Left hindlimb (tissue), 1 donor: Measurements from ENCODE around the gene PBRM1.

Experiments
- DNase-seq: peaks from one replicate; pipeline ENCODE4 v3.0.0-alpha.2; 2018

PBRM1 gene

DNA sequence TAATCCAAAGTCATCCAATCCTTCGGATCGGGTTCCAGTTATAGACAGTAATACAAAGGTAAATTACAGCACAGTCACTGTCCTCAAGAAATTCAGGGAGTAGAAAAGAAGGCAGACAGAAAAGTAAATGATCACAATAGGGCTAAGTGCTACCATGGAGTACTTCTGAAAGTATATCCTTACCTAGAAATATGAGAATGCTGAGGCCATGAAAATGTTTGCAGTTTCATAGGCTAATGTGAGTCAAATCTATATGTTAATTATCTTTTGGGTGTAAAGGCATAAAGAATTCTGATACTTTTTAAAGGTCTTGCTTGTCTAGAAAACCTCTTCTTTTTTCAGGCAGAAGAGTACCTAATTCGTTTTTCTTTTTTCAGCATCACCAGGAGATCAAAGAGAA, 29.8 kb downstream of the PBRM1 start:
- no peak for DNase-seq

DNA sequence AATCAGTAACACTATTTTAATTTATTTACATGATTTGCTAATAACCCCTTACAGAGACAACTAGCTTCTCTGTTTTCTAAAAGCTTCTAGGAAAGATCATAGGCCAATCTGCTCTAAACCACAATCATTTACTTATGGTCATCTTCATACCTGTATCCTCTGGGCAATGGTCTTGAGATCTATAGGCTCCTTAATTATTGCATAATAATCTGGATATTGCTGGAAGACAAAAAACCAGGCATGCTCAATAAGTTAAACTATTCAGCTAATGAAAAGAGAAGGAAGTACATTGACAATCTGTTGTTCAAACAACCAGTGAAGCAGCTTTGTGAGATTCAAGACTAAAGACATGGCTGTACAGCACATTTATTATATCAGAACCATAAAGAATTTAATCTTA, 34.1 kb downstream of the PBRM1 start:
- no peak for DNase-seq

DNA sequence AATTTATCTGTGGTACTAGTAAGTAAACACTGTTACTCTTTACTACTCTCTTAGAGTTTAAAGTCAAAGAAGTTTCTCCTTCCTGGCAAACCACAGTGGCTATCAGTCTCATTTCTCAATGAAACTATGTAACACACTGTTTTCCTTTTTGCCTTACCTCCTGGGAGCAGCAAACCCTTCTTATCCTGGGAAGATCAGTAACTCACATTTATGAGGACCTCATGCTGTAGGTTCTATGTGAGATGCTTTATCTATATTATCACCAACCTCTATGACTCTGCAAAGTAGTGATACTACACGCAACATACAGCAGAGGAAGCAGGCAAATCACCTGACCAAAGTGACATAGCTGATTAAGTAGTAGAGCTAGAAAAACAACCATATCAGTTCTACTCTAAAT, 35.3 kb downstream of the PBRM1 start:
- DNase-seq, result no peak

DNA sequence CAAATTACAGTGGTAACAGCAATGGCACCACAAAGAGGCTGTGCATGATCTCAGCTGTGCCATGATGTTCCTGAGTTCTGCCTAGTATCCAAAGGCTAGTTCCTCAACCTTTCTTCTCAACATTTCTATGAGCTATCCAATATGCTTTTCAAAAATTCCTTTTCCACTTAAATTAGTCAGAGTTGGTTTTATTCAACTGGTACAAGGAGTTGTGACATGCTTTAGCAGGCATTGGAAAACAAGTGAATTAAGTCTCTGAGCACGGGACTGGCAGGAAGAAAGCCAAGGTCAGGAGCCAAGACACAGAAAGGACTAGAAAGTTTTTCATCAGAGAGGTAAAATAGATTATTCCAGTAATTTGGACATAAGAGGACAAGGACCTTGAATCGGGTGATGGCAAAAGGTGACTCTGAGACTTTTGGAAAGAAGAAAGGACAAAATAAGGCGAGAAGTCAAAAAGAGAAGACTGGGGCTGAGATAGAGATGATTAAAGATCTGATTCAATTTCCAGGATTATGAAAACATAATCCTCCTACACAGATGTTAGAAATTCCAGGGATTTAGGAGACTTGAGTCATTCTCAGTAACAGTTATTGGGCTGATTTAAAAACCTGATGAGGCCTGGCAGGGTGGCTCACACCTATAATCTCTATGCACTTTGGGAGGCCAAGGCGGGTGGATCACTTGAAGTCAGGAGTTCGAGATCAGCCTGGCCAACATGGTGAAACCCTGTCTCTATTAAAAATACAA, 36.1 kb downstream of the PBRM1 start:
- no peak for DNase-seq

DNA sequence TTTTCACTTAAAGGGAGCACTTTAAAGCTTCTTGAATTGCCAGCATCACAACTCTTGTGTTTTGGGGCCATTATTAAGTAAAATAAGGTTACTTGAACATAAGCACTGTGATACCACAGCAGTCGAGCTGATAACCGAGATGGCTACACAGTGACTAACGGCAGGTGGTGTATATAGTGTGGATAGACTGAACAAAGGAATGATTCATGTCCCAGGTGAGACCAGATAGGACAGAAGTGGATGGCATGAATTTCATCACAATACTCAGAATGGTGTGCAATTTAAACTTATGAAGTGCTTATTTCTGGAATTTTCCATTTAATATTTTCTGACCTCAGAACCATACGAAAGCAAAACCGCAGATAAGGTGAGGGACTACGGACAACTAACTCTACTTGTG, 40.2 kb downstream of the PBRM1 start:
- no peak for DNase-seq

DNA sequence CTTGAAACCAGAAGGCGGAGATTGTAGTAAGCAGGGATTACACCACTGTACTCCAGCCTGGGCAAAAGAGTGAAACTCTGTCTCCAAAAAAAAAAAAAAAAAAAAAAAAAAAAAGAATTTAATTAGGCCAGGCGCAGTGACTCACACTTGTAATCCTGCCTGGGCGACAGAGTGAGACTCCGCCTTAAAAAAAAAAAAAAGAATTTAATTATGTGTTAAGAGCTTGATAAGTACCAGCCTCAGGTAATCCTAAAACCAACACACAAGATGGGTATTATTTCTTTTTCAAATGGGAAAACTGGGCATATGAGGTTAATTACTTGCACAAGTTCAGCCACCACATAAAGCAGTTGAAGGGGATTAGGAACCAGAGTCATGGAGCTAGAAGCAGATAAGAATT, 49.0 kb downstream of the PBRM1 start:
- DNase-seq, result no peak

DNA sequence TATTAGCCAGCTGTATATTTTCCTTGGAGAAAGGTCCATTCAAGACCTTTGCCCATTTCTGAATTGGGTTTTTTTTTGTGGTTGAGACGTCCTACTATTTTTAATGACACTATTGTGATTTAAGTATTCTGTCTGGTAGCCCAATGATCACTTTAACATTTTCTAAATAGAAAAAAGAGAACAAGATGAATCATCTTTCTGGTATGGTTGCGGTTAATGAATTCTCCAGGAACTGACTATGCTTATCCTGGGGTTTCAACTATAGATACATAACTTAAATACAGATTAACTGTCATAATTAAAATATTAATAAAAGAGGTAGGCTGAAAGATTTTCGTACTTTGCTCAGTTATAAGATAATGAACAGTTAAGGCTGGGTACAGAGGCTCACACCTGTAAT, 51.9 kb downstream of the PBRM1 start:
- DNase-seq, result no peak

DNA sequence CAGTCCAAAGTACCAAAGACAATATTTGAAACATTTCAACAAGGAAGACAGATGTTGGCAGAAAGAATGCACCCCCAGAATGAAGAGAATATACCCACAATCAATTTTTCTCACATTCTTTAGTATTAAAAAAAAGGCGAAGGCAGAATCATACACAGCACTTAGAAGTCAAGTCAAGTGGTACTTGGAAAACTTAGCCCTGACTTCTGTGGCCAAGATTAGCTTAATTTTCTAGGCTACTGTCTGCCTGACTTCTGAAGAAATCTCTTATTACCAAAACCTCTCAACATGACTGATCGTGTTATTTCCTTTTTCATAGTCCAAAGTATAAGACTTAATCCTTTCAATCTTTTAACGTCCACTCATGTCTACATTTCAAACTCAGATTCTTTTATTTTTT, 60.7 kb downstream of the PBRM1 start:
- no peak for DNase-seq

DNA sequence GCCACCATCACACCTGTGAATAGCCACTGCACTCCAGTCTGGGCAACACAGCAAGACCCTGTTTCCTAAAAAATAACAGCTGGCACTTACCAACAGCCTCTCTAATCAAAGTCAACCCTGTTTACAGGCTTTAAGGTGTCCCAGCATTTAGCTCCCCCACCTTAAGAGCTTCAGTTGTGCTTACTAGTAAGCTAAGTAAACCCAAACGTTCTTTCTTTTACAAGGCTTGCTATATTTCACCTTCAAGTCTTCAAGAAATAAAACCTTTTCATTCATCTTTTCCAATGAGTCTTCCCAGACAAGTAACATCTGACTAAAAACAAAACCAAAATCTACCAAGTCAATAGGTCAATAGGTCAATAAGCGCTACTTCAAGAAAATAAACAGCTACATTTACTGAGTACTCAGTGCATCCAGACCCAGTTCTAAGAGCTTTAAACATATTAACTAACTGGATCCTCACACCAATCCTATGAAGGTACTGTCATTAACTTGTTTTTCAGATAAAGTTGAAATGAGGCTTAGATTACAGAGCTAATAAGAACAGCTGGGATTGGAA, 62.4 kb downstream of the PBRM1 start:
- no peak for DNase-seq

DNA sequence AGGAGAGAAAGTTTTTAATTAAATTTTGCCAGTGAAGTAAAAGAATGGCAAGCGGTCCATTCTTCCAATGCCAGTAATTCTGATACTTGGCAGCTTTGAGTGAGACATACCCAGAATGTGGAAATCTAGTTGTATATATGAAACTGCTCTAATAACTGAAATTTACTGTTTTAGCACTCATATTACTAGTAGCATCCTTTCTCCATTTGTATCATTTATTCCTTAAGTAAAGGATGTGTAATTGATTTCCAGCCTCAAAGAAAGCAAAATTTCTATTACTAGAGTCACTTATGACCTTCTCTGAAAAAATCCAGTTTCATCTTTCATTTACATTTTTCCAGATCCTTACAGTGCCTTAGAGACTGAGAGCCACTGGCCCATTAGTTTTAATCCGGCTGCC, 65.1 kb downstream of the PBRM1 start:
- no peak for DNase-seq

DNA sequence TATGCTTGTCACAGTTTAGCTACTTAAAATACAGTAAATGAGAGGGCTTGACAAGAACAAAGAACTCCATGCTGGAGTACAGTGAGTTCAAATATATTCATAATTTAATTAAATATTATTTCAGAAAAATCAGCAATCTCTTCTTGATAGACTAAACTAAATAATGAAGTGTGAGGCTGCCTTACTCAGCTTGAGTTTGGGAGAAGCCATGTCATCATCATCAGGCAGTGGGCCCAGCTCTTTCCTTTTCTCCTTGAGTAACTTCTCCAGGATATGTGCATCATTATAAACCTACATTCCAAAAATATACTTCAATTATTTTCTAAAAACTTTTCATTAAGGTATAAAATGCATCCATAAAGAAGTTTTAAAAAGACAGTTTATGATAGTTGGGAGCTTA, 70.5 kb downstream of the PBRM1 start:
- DNase-seq, result no peak

DNA sequence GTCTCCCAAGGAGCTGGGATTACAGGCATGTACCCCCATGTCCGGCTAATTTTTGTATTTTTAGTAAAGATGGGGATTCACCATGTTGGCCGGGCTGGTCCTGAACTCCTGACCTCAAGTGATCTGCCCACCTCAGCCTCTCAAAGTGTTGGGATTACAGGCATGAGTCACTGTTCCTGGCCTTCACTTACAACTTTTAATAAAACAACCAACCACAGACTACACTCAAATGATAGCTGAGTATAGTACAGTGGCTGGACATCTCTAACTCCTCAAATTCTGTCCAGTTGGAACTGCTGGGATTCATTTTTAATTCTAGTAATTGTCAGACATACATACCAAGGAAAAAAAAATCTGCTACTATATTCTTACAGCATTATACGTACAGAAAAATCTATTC, 71.0 kb downstream of the PBRM1 start:
- no peak for DNase-seq

DNA sequence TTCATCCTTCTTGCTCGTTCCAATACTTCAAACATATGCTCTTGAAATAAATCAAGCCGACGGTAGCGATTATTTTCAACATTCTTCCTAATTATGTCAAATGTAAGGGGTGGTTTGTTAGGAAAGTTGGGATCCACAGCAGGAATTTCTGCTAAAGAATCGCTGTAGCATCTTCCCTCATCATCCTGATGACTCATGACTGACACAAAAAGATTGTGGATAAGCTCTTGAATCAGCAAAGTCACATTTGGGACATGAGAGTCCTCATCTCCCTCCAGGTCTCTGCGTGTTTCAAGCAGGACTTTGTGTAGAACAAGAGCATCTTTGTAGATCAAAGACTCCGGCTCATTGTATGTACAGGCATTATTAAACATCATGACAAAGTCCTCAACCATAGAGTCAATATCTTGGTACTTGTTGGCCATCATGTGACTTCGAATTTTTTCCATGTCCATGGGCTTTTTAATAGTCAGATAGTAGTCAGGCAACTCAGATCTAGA, 76.3 kb downstream of the PBRM1 start:
- DNase-seq, result no peak

DNA sequence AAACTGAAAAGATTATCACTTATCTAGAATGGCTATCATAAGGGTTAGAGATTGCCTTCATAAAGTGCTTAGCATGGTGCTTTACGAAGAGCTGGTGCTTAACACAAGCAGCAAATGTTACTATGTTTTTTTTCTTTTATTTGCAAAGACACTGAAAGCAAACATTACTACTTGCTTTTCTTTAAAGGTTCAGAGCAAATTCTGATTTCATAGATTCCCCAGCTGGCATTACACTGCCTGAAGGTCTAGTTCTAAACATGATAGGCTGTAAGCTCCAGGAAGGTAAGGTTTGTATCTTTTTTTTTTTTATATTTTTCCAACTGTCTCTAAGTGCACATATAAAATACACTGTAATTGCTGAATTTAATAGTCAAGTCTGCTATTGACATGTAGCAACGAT, 77.4 kb downstream of the PBRM1 start:
- no peak for DNase-seq

DNA sequence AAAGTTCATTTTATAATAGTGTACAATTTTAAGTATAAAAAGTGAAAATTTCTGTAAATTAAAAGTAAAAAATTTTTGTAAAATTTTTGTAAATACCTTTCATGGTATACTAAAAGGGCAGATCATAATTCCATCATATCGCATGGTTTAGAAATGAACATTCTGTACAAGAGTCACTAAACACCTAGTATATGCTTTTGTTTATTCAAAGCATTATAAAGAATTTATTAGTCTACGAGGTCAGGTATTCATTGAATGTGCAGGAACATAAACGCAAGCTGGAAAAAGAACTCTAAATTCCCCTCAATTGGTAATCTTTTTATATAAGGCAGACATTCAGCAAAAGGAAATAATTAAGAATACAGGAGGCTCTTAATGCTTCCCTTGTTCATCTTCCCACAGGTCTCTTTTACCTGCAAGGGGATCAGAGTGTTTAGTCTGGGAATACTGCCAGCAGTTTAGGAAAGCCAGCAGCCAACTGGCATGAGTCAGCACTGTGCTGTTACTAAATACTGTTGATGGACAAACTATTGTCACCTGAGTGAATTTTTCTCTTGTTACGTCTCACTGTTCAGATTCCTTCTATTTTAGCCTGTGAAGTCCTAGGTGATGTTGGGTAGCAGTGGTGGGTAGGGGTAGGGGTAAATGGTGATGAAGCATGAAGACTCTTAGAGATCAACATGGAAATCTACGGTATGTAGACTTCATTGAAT, 79.2 kb downstream of the PBRM1 start:
- no peak for DNase-seq

DNA sequence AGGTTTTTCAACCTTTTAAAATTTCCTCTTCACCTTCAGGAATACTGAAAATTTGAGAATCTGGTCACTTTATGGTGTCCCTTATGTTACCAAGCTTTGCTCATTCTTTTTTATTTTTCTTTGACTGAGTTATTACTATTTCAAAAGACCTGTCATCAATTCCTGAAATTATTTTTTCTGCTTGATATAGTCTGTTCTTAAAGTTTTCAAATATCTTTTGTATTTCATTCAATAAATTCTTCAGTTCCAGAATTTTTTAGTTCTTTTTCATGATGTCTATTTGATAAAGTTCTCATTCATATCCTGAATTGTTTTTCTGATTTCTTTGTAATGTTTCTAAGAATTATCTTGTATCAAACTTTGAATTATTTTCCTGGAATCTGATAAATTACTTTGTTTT, 85.5 kb downstream of the PBRM1 start:
- DNase-seq, result no peak

DNA sequence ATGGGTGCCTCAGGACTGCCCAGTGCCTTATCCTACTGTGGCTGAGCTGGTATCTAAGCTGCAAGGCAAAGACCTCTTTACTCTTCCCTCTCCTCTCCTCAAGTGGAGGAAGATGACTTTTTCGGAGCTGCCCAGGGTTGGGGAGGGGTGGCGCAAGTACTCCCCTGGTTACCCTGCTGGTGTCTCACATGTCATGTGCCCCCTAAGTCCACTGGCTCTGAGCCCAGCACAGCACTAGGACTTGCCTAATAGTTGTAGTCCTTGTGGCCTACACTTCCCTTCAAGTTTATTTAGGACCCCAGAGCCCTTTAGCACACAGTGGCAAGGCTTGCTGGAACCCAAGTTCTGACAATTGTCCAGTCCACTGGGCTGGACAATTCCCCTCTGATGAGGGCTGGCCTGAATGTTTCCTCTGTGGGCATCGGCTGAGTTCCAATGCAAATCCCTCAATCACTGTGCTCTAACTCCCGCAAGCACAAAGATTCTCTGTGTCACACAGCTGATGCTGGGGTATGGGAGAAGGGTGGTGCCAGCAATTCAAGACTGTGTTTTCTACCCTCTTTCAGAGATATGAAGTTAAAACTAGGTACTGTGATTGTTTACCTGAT, 89.0 kb downstream of the PBRM1 start:
- no peak for DNase-seq

DNA sequence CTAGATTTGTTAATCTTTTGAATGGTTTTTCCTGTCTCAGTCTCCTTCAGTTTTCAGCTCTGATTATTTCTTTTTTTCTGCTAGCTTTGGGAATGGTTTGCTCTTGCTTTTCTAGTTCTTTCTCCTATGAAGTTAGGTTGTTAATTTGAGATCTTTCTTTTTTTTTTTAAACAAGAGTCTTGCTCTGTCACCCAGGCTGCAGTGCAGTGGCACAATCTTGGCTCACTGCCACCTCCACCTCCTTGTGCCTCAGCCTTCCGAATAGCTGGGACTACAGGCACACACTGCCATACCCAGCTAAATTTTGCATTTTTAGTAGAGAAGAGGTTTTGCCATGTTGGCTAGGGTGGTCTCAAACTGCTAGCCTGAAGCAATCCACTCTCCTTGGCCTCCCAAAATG, 92.6 kb downstream of the PBRM1 start:
- no peak for DNase-seq

DNA sequence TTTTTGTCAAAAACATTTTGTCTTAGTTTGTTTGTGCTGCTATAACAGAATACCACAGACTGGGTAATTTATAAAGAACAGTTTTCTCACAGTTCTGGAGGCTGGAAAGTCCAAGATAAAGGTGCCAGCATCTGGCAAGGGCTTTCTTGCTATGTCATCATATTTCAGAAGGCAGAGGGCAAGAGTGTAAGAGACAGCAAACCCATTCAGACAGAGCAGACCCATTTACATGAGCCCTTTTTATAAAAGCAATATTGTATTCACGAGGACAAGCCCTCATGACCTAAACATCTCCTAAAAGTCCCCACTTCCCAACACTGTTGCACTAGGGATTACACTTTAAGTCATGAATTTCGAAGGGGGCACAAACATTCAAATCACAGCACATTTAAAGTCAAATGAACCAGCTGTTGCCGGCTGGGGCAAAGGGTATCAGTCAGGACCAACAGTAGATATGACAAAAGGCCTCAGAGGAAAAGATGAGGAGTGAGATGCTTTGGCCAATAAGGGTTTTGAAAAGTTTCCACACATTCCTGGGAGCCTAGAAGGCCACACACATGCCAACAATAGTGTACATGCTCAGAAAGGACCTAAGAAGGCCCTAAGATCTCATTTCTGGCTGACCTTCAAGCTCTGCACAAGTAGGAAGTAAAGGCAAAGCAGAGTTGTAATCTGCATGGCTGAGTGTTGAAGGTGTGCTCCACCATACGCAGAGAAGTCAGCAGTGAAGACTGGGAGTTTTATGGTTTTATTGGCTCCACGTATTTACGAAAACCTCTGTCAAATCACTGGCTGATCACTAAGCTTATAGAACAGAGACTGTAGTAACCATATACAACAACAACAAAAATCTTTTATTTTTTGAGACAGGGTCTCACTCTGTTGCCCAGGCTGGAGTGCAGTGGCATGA, 111.4 kb downstream of the PBRM1 start:
- DNase-seq, result no peak

DNA sequence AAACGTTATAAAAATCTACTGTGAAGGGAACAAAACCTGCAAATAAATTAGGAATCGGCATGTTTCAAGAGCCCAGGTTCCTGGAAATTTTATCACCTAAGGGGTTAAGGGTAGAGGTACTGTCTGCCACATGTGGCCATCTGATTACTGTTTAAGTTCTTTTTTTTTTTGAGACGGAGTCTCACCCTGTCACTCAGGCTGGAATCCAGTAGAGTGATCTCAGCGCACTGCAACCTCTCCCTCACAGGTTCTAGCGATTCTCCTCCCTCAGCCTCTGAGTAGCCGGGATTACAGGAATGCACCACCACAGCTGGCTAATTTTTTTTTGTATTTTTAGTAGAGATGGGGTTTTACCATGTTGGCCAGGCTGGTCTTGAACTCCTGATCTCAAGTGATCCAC, 113.5 kb downstream of the PBRM1 start:
- no peak for DNase-seq

DNA sequence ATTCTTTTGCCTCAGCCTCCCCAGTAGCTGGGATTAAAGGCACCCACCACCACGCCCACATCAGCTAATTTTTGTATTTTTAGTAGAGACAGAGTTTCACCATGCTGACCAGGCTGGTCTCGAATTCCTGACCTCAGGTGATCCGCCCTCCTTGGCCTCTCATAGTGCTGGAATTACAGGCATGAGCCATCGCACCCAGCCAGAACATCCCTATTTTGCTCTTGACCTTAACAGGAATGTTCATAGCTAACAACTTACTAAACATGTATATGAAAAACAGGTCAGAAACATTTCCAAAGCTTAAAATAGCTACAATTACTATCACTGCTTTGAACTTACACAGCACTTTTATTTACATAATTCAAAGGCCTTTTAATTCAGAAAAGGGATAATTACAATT, 115.6 kb downstream of the PBRM1 start:
- no peak for DNase-seq

DNA sequence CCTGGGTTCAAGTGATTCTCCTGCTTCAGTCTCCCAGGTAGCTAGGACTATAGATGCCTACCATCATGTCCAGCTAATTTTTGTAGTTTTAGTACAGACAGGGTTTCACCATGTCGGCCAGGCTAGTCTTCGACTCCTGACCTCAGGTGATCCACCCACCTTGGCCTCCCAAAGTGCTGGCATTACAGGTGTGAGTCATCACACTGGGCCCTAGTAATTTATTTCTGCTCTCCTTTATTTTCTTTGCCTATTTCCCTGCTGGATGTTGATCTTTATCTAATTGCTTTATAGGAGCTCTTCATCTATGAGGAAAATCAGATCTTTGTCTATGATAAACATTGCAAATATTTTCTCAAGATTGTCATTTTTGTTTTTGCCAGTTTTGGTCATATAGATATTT, 117.6 kb downstream of the PBRM1 start:
- no peak for DNase-seq

DNA sequence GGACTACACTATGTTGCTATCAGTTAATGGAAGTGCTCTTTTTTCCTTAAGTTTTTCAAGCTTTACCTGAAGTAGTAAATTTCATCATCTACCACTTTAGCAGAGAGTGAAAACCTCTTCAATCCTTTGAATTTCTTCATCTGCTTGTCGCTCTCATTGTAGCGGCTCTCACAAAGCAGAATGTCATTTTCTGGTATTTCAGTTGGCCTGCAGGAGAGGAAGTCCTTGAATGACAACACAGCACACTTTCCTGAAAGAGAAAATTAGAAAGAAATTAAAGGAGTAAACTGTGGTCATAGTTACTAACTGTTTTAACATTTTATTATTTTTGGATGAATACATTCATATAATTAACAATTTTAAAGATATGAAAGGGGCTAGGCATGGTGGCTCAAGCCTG, 121.7 kb downstream of the PBRM1 start:
- DNase-seq, result no peak
